H1 (cell line): Measurements from ENCODE around the gene PDRG1. TPM values are rescaled to one million over a fixed set of nuclear protein-coding genes. Genes with fewer than 3 reads are reported as not detected.

Source experiments
- CHD7 ChIP-seq: fragments of 300-600 bp; sonication (generic); IDR thresholded peaks from 2 replicates; pipeline ENCODE4 v1.7.1; 2012; ENCODE audit warnings: low read length, moderate library complexity, mild to moderate bottlenecking, inconsistent platforms; ENCODE audit not compliant: insufficient replicate concordance
- GTF2F1 ChIP-seq: IDR thresholded peaks from 2 replicates; pipeline ENCODE4 v1.6.1; 2012; ENCODE audit warnings: low read depth, low read length, improper control_type of control experiment, borderline replicate concordance
- KDM4A ChIP-seq: IDR thresholded peaks from one replicate; pipeline ENCODE4 v1.7.1; 2012; ENCODE audit warnings: low read depth, mild to moderate bottlenecking, moderate library complexity, low read length, inconsistent platforms; ENCODE audit not compliant: severe bottlenecking
- MAX ChIP-seq: IDR thresholded peaks from 2 replicates; pipeline ENCODE4 v1.6.1; 2012; ENCODE audit warnings: inconsistent platforms
- POLR2AphosphoS5 ChIP-seq: IDR thresholded peaks from 2 replicates; pipeline ENCODE4 v1.6.1; 2011; ENCODE audit warnings: low read depth, low read length
- SIRT6 ChIP-seq: IDR thresholded peaks from one replicate; pipeline ENCODE4 v1.7.1; 2012; ENCODE audit warnings: low read length, inconsistent platforms
- ZNF274 ChIP-seq: IDR thresholded peaks from 2 replicates; pipeline ENCODE4 v1.7.0; 2012; ENCODE audit warnings: low read length, borderline replicate concordance; ENCODE audit errors: extremely low read depth
- polyA plus RNA-seq, 7 experiments: library from polyadenylated mRNA; depleted of rRNA in 3 of 7; stranded (reverse) in 5 of 7; unstranded in 2 of 7; fragments of >200 nt in 5 of 7; fragments of 200-250 nt in 2 of 7; gene quantifications; 1 replicate in 5 of 7; 2 replicates in 1 of 7; 4 replicates in 1 of 7; pipeline versions ENCODE4 v1.2.1 to v1.2.3, GENCODE V29; 2011 to 2013; ENCODE audit warnings: missing spikeins in 2 of 7, mixed read lengths in 2 of 7
- total RNA-seq: library from RNA; stranded (reverse); fragmentation: NEBNext Ultra II Directional; extraction: Animal tissue kit (Norgen Biotek cat#: 25700); gene quantifications from 2 replicates; pipeline ENCODE4 v1.2.1, GENCODE V29; 2021

PDRG1 gene
- total and polyA plus RNA-seq, 2 of the 8 experiments (the other 6 are each of a cell fraction or from before 2014, with no cell fraction given): 14.2 to 20.8 TPM

GRCh38 chr20:31962761-31963160 lies 10.9 kb upstream of the PDRG1 start (continued):
- TF ChIP-seq CHD7 (no peak), GTF2F1 (no peak), MAX (no peak), ZNF274 (no peak), POLR2AphosphoS5 (no peak), KDM4A (no peak), SIRT6 (no peak)
- TF ChIP-seq, all 59 proteins: peak for 0
